ENCODE measurements around the gene SLC22A17.

DNA sequence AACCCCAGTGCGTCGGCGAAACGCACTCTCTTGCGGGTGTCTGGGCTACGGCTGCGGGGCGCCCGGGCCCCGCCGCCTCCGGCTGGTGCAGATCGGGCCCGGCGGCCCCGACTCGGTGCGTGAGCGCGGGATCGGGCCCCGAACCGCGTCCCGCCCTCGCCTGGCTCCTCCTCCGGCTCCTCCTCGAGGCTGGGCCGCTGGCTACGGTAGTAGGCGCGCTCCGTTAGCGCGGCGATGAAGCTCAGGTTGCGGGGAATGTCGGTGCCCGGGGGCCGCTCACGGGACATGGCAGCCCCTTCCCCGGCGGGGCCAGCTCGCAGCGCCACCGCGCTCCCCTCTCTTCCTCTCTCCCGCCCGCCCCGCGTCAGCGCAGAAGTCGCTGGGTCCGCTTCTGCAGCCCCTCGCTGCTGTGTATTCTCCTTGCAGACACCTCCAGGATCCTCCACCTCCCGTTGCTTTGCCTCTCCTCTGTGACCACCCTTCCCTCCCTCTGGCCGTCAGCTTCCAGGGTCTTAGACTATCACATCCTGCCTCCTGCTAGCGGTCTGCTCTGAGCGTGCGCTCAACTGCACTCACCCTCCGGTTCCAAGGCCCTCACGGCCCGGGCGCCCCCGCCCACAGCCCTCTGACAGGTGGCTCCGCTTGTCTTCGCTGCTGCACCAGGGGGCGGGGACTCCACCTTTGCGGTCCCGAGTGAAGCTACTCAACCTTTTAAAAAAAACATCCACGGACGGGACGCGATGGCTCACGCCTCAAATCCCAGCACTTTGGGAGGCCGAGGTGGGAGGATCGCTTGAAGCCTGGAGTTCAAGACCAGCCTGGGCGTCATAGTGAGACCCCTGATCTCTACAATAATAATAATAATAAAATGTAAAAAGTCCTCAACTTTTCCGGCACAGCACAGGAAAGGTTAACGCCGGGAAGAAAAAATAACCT, 50.1 kb downstream of the SLC22A17 start, which contains the start of gene PPP1R3E:
- TF ChIP-seq, protein P1, sequence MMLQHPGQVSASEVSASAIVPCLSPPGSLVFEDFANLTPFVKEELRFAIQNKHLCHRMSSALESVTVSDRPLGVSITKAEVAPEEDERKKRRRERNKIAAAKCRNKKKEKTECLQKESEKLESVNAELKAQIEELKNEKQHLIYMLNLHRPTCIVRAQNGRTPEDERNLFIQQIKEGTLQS (IDR thresholded peaks at IDR 0.05; ENCODE audit: insufficient read depth, low read depth, low read length), result no peak
- TF ChIP-seq EP300 (IDR thresholded peaks at IDR 0.05; ENCODE audit: borderline replicate concordance in 1 of 2, low read depth in 2 of 2, low read length in 2 of 2) (no peak), POLR2A (IDR thresholded peaks at IDR 0.05; ENCODE audit: control extremely low read depth in 1 of 2, low read depth in 2 of 2, low read length in 2 of 2) (no peak; a peak in 1 of 3 replicates), CEBPB (IDR thresholded peaks at IDR 0.05; ENCODE audit: low read depth, low read length) (no peak), RBBP5 (IDR thresholded peaks at IDR 0.05; ENCODE audit: borderline replicate concordance, low read depth, low read length) (no peak), GTF2F1 (IDR thresholded peaks at IDR 0.05; ENCODE audit: borderline replicate concordance, low read depth, low read length) (no peak)
- TF ChIP-seq, protein P2, sequence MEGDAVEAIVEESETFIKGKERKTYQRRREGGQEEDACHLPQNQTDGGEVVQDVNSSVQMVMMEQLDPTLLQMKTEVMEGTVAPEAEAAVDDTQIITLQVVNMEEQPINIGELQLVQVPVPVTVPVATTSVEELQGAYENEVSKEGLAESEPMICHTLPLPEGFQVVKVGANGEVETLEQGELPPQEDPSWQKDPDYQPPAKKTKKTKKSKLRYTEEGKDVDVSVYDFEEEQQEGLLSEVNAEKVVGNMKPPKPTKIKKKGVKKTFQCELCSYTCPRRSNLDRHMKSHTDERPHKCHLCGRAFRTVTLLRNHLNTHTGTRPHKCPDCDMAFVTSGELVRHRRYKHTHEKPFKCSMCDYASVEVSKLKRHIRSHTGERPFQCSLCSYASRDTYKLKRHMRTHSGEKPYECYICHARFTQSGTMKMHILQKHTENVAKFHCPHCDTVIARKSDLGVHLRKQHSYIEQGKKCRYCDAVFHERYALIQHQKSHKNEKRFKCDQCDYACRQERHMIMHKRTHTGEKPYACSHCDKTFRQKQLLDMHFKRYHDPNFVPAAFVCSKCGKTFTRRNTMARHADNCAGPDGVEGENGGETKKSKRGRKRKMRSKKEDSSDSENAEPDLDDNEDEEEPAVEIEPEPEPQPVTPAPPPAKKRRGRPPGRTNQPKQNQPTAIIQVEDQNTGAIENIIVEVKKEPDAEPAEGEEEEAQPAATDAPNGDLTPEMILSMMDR (IDR thresholded peaks at IDR 0.05; ENCODE audit: control extremely low read depth in 1 of 3, insufficient read depth in 1 of 3, low read depth in 1 of 3, low read length in 3 of 3), result no peak

Measured in H1 (cell line).